ENCODE results near the gene TMEM150B. TPM values are rescaled to one million over a fixed set of nuclear protein-coding genes. Genes with fewer than 3 reads are reported as not detected.

TMEM150B gene
- total RNA-seq, 1 experiment from 2014 or later, result not detected

GRCh38 chr19:55266840-55267239 is 58.3 kb downstream of the TMEM150B start:
- Histone ChIP-seq H3K9me3 (ENCODE audit: insufficient read depth, low read depth) (no peaks in the 10 kb centered on the region), H3K36me3 (ENCODE audit: low read depth) (peaks cover 5% of the 10 kb centered on the region; the same call in 1 of the 2 replicates), H3K4me1 (replicated peaks; ENCODE audit: insufficient read depth) (no peaks in the 10 kb centered on the region), H3F3A (ENCODE audit: insufficient read depth, low read depth) (peaks cover 11% of the 10 kb centered on the region; the same call in 1 of the 2 replicates), H3K27ac (no peak overlapping the region), H4K20me1 (ENCODE audit: insufficient read depth) (no peaks in the 10 kb centered on the region), H3K4me3 (no peak overlapping the region), H3K9me2 (ENCODE audit: insufficient read depth) (no peaks in the 10 kb centered on the region), H3K79me2 (ENCODE audit: low read depth) (no peaks in the 10 kb centered on the region; the same call in 1 of the 2 replicates), H3K4me2 (no peak overlapping the region), H3K27me3 (ENCODE audit: insufficient read depth, low read depth) (no peaks in the 10 kb centered on the region), H2AFZ (no peak overlapping the region)
- ChIA-PET POLR2A (ENCODE audit: unreplicated experiment) (interaction anchor here (0.6 kb wide), 1 partner anchor 24 kb away, joined by 5 read pairs; no protein-coding TSS in a partner anchor), CTCF (no interaction called here)
- BruUV-seq (replicated peaks), result no TSS peak
- intact Hi-C loops (cut with micrococcal nuclease; ENCODE audit: unreplicated experiment), result no loop called here
- DNase-seq, result no peak
- TF ChIP-seq EZH2 (IDR thresholded peaks at IDR 0.05; ENCODE audit: low read depth), result no peak
- TF ChIP-seq, protein P1, sequence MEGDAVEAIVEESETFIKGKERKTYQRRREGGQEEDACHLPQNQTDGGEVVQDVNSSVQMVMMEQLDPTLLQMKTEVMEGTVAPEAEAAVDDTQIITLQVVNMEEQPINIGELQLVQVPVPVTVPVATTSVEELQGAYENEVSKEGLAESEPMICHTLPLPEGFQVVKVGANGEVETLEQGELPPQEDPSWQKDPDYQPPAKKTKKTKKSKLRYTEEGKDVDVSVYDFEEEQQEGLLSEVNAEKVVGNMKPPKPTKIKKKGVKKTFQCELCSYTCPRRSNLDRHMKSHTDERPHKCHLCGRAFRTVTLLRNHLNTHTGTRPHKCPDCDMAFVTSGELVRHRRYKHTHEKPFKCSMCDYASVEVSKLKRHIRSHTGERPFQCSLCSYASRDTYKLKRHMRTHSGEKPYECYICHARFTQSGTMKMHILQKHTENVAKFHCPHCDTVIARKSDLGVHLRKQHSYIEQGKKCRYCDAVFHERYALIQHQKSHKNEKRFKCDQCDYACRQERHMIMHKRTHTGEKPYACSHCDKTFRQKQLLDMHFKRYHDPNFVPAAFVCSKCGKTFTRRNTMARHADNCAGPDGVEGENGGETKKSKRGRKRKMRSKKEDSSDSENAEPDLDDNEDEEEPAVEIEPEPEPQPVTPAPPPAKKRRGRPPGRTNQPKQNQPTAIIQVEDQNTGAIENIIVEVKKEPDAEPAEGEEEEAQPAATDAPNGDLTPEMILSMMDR (conservative IDR thresholded peaks at IDR 0.05), result no peak

DNA sequence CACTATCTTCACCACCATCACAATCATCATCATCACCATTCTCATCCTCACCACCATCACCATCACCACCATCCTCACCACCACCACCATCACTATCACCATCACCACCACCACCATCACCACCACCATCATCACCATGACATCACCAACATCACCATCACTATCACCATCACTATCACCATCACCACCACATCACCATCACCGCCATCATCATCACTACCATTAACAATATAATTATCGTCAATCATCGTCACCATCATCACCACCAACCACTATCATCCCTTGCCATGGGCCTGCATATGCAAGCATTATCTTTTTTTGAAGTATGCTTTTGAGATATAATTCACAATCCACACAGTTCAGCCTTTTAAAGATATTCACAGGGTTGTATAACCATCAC is 58.7 kb downstream of the TMEM150B start:
- Histone ChIP-seq H3K27me3 (ENCODE audit: insufficient read depth, low read depth) (no peaks in the 10 kb centered on the region), H4K20me1 (ENCODE audit: insufficient read depth) (no peaks in the 10 kb centered on the region), H3K9me2 (ENCODE audit: insufficient read depth) (no peaks in the 10 kb centered on the region), H3K4me3 (no peak overlapping the region), H3K27ac (no peak overlapping the region), H2AFZ (no peak overlapping the region), H3F3A (ENCODE audit: insufficient read depth, low read depth) (peaks cover 11% of the 10 kb centered on the region; the same call in 1 of the 2 replicates), H3K79me2 (ENCODE audit: low read depth) (no peaks in the 10 kb centered on the region; the same call in 1 of the 2 replicates), H3K9me3 (ENCODE audit: insufficient read depth, low read depth) (no peaks in the 10 kb centered on the region), H3K4me2 (no peak overlapping the region), H3K36me3 (ENCODE audit: low read depth) (peaks cover 5% of the 10 kb centered on the region; the same call in 1 of the 2 replicates), H3K4me1 (replicated peaks; ENCODE audit: insufficient read depth) (no peaks in the 10 kb centered on the region)
- CTCF ChIA-PET, result no interaction called here
- intact Hi-C loops (cut with micrococcal nuclease; ENCODE audit: unreplicated experiment), result no loop called here
- POLR2A ChIA-PET (ENCODE audit: unreplicated experiment), result no interaction called here
- TF ChIP-seq, protein P1 (conservative IDR thresholded peaks at IDR 0.05), result no peak
- TF ChIP-seq EZH2 (IDR thresholded peaks at IDR 0.05; ENCODE audit: low read depth), result no peak
- BruUV-seq (replicated peaks), result no TSS peak
- no peak for DNase-seq

- BruUV-seq (replicated peaks), result no TSS peak
- H4K20me1 ChIP-seq (ENCODE audit: insufficient read depth), result no peaks in the 10 kb centered on the region
- H3K4me1 ChIP-seq (replicated peaks; ENCODE audit: insufficient read depth), result peaks cover under 1% of the 10 kb centered on the region; the same call in 1 of the 2 replicates
- no peaks in the 10 kb centered on the region for H3K27me3 ChIP-seq (ENCODE audit: insufficient read depth, low read depth)
- intact Hi-C loops (cut with micrococcal nuclease; ENCODE audit: unreplicated experiment), result no loop called here
- no peaks in the 10 kb centered on the region for H3K9me3 ChIP-seq (ENCODE audit: insufficient read depth, low read depth)
- H3K79me2 ChIP-seq (ENCODE audit: low read depth), result no peaks in the 10 kb centered on the region; the same call in 1 of the 2 replicates
- DNase-seq, result no peak
- no peak for TF ChIP-seq EZH2 (IDR thresholded peaks at IDR 0.05; ENCODE audit: low read depth)
- TF ChIP-seq, protein P1 (conservative IDR thresholded peaks at IDR 0.05), result no peak
- no peak overlapping the region for H2AFZ ChIP-seq
- peaks cover 5% of the 10 kb centered on the region; the same call in 1 of the 2 replicates for H3K36me3 ChIP-seq (ENCODE audit: low read depth)
- peaks cover 11% of the 10 kb centered on the region; the same call in 1 of the 2 replicates for H3F3A ChIP-seq (ENCODE audit: insufficient read depth, low read depth)
- no peaks in the 10 kb centered on the region for H3K9me2 ChIP-seq (ENCODE audit: insufficient read depth)
- no peak overlapping the region for H3K4me2 ChIP-seq
- no peak overlapping the region for H3K27ac ChIP-seq
- H3K4me3 ChIP-seq, result no peak overlapping the region
- POLR2A ChIA-PET (ENCODE audit: unreplicated experiment), result no interaction called here
- CTCF ChIA-PET, result no interaction called here
Measured at GRCh38 chr19:55265723-55266386, 59.3 kb downstream of the TMEM150B start.

Measured in PC-9 (cell line).